H9 (cell line): Measurements from ENCODE around the gene NEGR1. TPM values are rescaled to one million over a fixed set of nuclear protein-coding genes. Genes with fewer than 3 reads are reported as not detected.

Source experiments
- DNase-seq: peaks from one replicate; pipeline ENCODE4 v3.0.0-alpha.2; 2017
- H2AFZ ChIP-seq: one replicate; pipeline ENCODE4 v1.6.1; 2013; ENCODE audit warnings: mild to moderate bottlenecking, low read length, control low read depth, moderate library complexity
- H2AK5ac ChIP-seq: 2 replicates; pipeline ENCODE4 v1.6.1; 2013; ENCODE audit warnings: low read length, control low read depth, mixed read lengths; ENCODE audit not compliant: insufficient read length
- H2BK120ac ChIP-seq: one replicate; pipeline ENCODE4 v1.6.1; 2013; ENCODE audit warnings: low read depth, mild to moderate bottlenecking, low read length, control low read depth, inconsistent platforms; ENCODE audit not compliant: poor library complexity, severe bottlenecking
- H2BK12ac ChIP-seq: 2 replicates; pipeline ENCODE4 v1.6.1; 2013; ENCODE audit warnings: low read length, control low read depth, mixed read lengths, low read depth; ENCODE audit not compliant: insufficient read length
- H2BK15ac ChIP-seq: 2 replicates; pipeline ENCODE4 v1.6.1; 2013; ENCODE audit warnings: low read depth, low read length, control low read depth
- H2BK20ac ChIP-seq: one replicate; pipeline ENCODE4 v1.6.1; 2013; ENCODE audit warnings: low read depth, mild to moderate bottlenecking, low read length, control low read depth, inconsistent platforms; ENCODE audit not compliant: poor library complexity, severe bottlenecking
- H2BK5ac ChIP-seq: 2 replicates; pipeline ENCODE4 v1.6.1; 2013; ENCODE audit warnings: low read length, control low read depth, mixed read lengths; ENCODE audit not compliant: insufficient read length
- H3K14ac ChIP-seq: 2 replicates; pipeline ENCODE4 v1.6.1; 2013; ENCODE audit warnings: low read length, control low read depth; ENCODE audit not compliant: insufficient read depth
- H3K18ac ChIP-seq: 2 replicates; pipeline ENCODE4 v1.6.1; 2013; ENCODE audit warnings: low read depth, mild to moderate bottlenecking, mixed read lengths, low read length, control low read depth; ENCODE audit not compliant: insufficient read length
- H3K23ac ChIP-seq: 2 replicates; pipeline ENCODE4 v1.6.1; 2013; ENCODE audit warnings: low read length, control low read depth, mixed read lengths, low read depth; ENCODE audit not compliant: insufficient read length
- H3K23me2 ChIP-seq: 2 replicates; pipeline ENCODE4 v1.6.1; 2013; ENCODE audit warnings: low read depth, mild to moderate bottlenecking, mixed read lengths, low read length, control low read depth; ENCODE audit not compliant: insufficient read length, poor library complexity, severe bottlenecking
- H3K27ac ChIP-seq: 2 replicates; pipeline ENCODE4 v1.5.1; 2013; ENCODE audit warnings: low read length, control low read depth, mixed read lengths, low read depth; ENCODE audit not compliant: insufficient read length
- H3K27me3 ChIP-seq: 2 replicates; pipeline ENCODE4 v1.6.1; 2013; ENCODE audit warnings: low read length, control low read depth, inconsistent platforms; ENCODE audit not compliant: insufficient read depth
- H3K4ac ChIP-seq: 2 replicates; pipeline ENCODE4 v1.6.1; 2013; ENCODE audit warnings: low read depth, mild to moderate bottlenecking, control low read depth, inconsistent platforms, low read length, moderate library complexity
- H3K4me1 ChIP-seq: 2 replicates; pipeline ENCODE4 v1.6.1; 2013; ENCODE audit warnings: low read length, control low read depth, inconsistent platforms; ENCODE audit not compliant: insufficient read depth
- H3K4me2 ChIP-seq: 2 replicates; pipeline ENCODE4 v1.6.1; 2013; ENCODE audit warnings: low read length, control low read depth, mixed read lengths; ENCODE audit not compliant: insufficient read length, insufficient read depth
- H3K56ac ChIP-seq: 2 replicates; pipeline ENCODE4 v1.6.1; 2013; ENCODE audit warnings: low read depth, mild to moderate bottlenecking, mixed read lengths, low read length, control low read depth; ENCODE audit not compliant: insufficient read length
- H3K79me1 ChIP-seq: 2 replicates; pipeline ENCODE4 v1.6.1; 2013; ENCODE audit warnings: low read depth, mild to moderate bottlenecking, moderate library complexity, low read length, control low read depth, inconsistent platforms; ENCODE audit not compliant: insufficient read depth, poor library complexity, severe bottlenecking
- H3K79me2 ChIP-seq: 2 replicates; pipeline ENCODE4 v1.6.1; 2013; ENCODE audit warnings: low read length, control low read depth, inconsistent platforms; ENCODE audit not compliant: insufficient read depth
- H3K9ac ChIP-seq: 2 replicates; pipeline ENCODE4 v1.6.1; 2013; ENCODE audit warnings: low read length, control low read depth, mixed read lengths; ENCODE audit not compliant: insufficient read length; ENCODE audit errors: extremely low read depth
- H3K9me3 ChIP-seq: one replicate; pipeline ENCODE4 v1.6.1; 2013; ENCODE audit warnings: low read depth, low read length, inconsistent platforms; ENCODE audit not compliant: control insufficient read depth
- H3T11ph ChIP-seq: one replicate; pipeline ENCODE4 v1.6.1; 2013; ENCODE audit warnings: mild to moderate bottlenecking, low read length, control low read depth, inconsistent platforms
- H4K20me1 ChIP-seq: one replicate; pipeline ENCODE4 v1.6.1; 2013; ENCODE audit not compliant: control insufficient read depth, insufficient read length, insufficient read depth
- H4K5ac ChIP-seq: 2 replicates; pipeline ENCODE4 v1.6.1; 2013; ENCODE audit warnings: low read depth, mild to moderate bottlenecking, mixed read lengths, low read length, control low read depth; ENCODE audit not compliant: insufficient read length
- H4K8ac ChIP-seq: replicated peaks from 2 replicates; pipeline ENCODE4 v1.6.1; 2013; ENCODE audit warnings: low read length, control low read depth, mixed read lengths, low read depth; ENCODE audit not compliant: insufficient read length
- H4K91ac ChIP-seq: 2 replicates; pipeline ENCODE4 v1.6.1; 2013; ENCODE audit warnings: low read depth, mild to moderate bottlenecking, moderate library complexity, mixed read lengths, low read length, control low read depth; ENCODE audit not compliant: insufficient read length
- H3K27ac Mint-ChIP-seq, 3 experiments: 2 replicates in 2 of 3; 3 replicates in 1 of 3; pipeline ENCODE4 v1.8.0; 2020 to 2021; ENCODE audit warnings: mixed read lengths in 3 of 3, mild to moderate bottlenecking in 1 of 3, moderate library complexity in 1 of 3
- H3K27me3 Mint-ChIP-seq: 2 replicates; pipeline ENCODE4 v1.8.0; 2021; ENCODE audit warnings: low read depth, mild to moderate bottlenecking, moderate library complexity, mixed read lengths
- H3K36me3 Mint-ChIP-seq, 3 experiments: 2 replicates in 2 of 3; 3 replicates in 1 of 3; pipeline ENCODE4 v1.8.0; 2020 to 2021; ENCODE audit warnings: low read depth in 3 of 3, mixed read lengths in 3 of 3; ENCODE audit not compliant: insufficient read depth in 1 of 3
- H3K4me1 Mint-ChIP-seq, 2 experiments: 2 replicates each; pipeline ENCODE4 v1.8.0; 2020; ENCODE audit warnings: mixed read lengths in 2 of 2
- H3K4me3 Mint-ChIP-seq, 2 experiments: 2 replicates in 1 of 2; 3 replicates in 1 of 2; pipeline ENCODE4 v1.8.0; 2020 to 2021; ENCODE audit warnings: mild to moderate bottlenecking in 2 of 2, mixed read lengths in 2 of 2, moderate library complexity in 1 of 2
- H3K9me3 Mint-ChIP-seq, 2 experiments: 2 replicates in 1 of 2; 3 replicates in 1 of 2; pipeline ENCODE4 v1.8.0; 2020; ENCODE audit warnings: mild to moderate bottlenecking in 2 of 2, mixed read lengths in 2 of 2, moderate library complexity in 1 of 2
- CTCF ChIP-seq: fragments of 200-600 bp; sonication (generic); conservative IDR thresholded peaks from 3 replicates; pipeline ENCODE4 v1.8.0; 2021; ENCODE audit warnings: antibody characterized with exemption, mild to moderate bottlenecking
- WGBS: extraction: QIAGEN DNeasy Blood & Tissue Kit; methylation state at CpG from one replicate; pipeline ENCODE4 v1.1.7; 2013; ENCODE audit warnings: missing lambda C conversion rate, low lambda C conversion rate, mixed read lengths; ENCODE audit not compliant: insufficient read length; ENCODE audit errors: extremely low coverage; 5-methylcytosine and 5-hydroxymethylcytosine counted together
- total RNA-seq: library from RNA; stranded (reverse); gene quantifications from 2 replicates; pipeline ENCODE4 v1.2.1, GENCODE V29; 2021

NEGR1 gene
- total RNA-seq, 1 experiment from 2014 or later, result 0.13 TPM

GRCh38 chr1:71417421-71417820 is 864.9 kb downstream of the NEGR1 start:
- no peak overlapping the region for H2BK20ac ChIP-seq

More at GRCh38 chr1:71417421-71417820, 864.9 kb downstream of the NEGR1 start:
- H3K4me1 ChIP-seq, result no peaks in the 10 kb centered on the region
- no peak for TF ChIP-seq CTCF
- H2BK5ac ChIP-seq, result no peak overlapping the region
- H3K9ac ChIP-seq, result no peak overlapping the region
- Mint-ChIP-seq H3K27ac (no peak overlapping the region), H3K4me1 (peaks cover 8 to 10% of the 10 kb centered on the region in 2 experiments), H3K9me3 (no peaks in the 10 kb centered on the region), H3K36me3 (no peaks in the 10 kb centered on the region), H3K4me3 (no peak overlapping the region), H3K27me3 (no peaks in the 10 kb centered on the region)
- H3K27ac ChIP-seq, result no peak overlapping the region
- no peak overlapping the region for H4K5ac ChIP-seq
- H3K14ac ChIP-seq, result no peak overlapping the region
- no peak overlapping the region for H3K4ac ChIP-seq
- H3K56ac ChIP-seq, result no peak overlapping the region
- H2BK15ac ChIP-seq, result no peak overlapping the region
- no peak overlapping the region for H4K8ac ChIP-seq
- H2BK120ac ChIP-seq, result no peak overlapping the region
- H2AFZ ChIP-seq, result no peak overlapping the region
- H3K27me3 ChIP-seq, result no peaks in the 10 kb centered on the region
- H3K23me2 ChIP-seq, result no peaks in the 10 kb centered on the region
- H2BK12ac ChIP-seq, result no peak overlapping the region
- no peaks in the 10 kb centered on the region for H3K79me2 ChIP-seq
- no peak overlapping the region for H4K91ac ChIP-seq
- H3K9me3 ChIP-seq, result no peaks in the 10 kb centered on the region
- no peak overlapping the region for H3K18ac ChIP-seq
- no peaks in the 10 kb centered on the region for H4K20me1 ChIP-seq
- H3K23ac ChIP-seq, result no peak overlapping the region
- no peak overlapping the region for H3T11ph ChIP-seq
- WGBS, result no CpG with 5 or more reads among the region's 3 CpGs
- DNase-seq, result no peak
- no peaks in the 10 kb centered on the region for H3K79me1 ChIP-seq
- H3K4me2 ChIP-seq, result no peak overlapping the region
- no peak overlapping the region for H2AK5ac ChIP-seq
